ENCODE results near the gene DNAJB14.

DNA sequence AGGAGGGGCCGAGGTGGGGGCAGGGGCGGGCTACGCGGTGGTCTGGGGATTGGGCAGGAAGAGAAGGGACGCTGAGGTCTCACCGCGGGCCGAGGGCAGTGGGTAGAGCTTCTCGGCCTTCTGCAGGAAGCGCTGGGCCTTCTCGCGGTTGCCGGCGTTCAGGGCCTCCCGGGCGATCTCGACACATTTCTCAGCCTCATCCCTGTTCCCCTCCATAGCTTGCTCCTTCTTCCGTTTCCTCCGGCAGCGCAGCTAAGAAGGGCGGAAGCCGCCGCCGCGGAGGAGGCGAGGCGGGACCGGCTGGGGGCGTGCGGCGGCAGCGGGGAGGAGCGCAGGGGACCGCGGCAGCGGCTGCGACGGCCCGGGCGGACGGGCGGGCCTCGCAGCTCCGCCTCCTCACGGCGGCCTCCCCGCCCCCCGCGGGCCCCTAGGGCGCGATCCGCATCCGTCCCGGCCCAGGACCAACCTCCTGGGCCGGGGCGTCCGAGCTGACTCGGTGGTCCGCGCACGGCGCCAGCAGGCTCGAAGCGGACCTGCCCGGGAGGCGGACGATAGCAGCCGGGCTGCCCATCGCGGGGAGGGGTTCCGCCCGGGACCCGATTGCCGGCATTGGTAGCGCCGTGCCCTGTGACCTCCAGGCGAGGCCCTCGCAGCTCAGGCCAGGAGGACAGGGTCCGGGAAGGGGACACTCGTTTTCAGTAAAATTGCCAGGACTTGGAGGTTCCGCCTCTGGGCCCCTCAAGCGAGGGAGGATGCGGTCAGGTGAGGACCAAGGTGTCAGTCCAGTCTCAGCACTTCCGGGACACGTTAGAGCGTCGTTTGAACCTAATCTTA lies at the start of gene DNAJB14:
- TF ChIP-seq, protein P1, sequence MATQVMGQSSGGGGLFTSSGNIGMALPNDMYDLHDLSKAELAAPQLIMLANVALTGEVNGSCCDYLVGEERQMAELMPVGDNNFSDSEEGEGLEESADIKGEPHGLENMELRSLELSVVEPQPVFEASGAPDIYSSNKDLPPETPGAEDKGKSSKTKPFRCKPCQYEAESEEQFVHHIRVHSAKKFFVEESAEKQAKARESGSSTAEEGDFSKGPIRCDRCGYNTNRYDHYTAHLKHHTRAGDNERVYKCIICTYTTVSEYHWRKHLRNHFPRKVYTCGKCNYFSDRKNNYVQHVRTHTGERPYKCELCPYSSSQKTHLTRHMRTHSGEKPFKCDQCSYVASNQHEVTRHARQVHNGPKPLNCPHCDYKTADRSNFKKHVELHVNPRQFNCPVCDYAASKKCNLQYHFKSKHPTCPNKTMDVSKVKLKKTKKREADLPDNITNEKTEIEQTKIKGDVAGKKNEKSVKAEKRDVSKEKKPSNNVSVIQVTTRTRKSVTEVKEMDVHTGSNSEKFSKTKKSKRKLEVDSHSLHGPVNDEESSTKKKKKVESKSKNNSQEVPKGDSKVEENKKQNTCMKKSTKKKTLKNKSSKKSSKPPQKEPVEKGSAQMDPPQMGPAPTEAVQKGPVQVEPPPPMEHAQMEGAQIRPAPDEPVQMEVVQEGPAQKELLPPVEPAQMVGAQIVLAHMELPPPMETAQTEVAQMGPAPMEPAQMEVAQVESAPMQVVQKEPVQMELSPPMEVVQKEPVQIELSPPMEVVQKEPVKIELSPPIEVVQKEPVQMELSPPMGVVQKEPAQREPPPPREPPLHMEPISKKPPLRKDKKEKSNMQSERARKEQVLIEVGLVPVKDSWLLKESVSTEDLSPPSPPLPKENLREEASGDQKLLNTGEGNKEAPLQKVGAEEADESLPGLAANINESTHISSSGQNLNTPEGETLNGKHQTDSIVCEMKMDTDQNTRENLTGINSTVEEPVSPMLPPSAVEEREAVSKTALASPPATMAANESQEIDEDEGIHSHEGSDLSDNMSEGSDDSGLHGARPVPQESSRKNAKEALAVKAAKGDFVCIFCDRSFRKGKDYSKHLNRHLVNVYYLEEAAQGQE (IDR thresholded peaks at IDR 0.05; ENCODE audit: insufficient replicate concordance, low read depth), result peak; percentile 2
- TF ChIP-seq, protein P2, sequence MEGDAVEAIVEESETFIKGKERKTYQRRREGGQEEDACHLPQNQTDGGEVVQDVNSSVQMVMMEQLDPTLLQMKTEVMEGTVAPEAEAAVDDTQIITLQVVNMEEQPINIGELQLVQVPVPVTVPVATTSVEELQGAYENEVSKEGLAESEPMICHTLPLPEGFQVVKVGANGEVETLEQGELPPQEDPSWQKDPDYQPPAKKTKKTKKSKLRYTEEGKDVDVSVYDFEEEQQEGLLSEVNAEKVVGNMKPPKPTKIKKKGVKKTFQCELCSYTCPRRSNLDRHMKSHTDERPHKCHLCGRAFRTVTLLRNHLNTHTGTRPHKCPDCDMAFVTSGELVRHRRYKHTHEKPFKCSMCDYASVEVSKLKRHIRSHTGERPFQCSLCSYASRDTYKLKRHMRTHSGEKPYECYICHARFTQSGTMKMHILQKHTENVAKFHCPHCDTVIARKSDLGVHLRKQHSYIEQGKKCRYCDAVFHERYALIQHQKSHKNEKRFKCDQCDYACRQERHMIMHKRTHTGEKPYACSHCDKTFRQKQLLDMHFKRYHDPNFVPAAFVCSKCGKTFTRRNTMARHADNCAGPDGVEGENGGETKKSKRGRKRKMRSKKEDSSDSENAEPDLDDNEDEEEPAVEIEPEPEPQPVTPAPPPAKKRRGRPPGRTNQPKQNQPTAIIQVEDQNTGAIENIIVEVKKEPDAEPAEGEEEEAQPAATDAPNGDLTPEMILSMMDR (IDR thresholded peaks at IDR 0.05; ENCODE audit: insufficient read depth, low read length), result no peak
- peak; percentile 90 for TF ChIP-seq POLR2AphosphoS5 (IDR thresholded peaks at IDR 0.05; ENCODE audit: low read depth)
- TF ChIP-seq GABPA (IDR thresholded peaks at IDR 0.05; ENCODE audit: low read depth), result peak; percentile 79
